Activated CD8-positive, alpha-beta T cell treated with anti-CD3 and anti-CD28 coated beads, Interleukin-2, amount 10 ng/mL, durations not matched to agents 7 days and 5 days (primary cell): ENCODE data around the gene CEP131. TPM values are rescaled to one million over a fixed set of nuclear protein-coding genes. Genes with fewer than 3 reads are reported as not detected.

Experiments
- ATAC-seq: fragments of 150-1000 bp; cut with Tn5 transposase; one replicate; pipeline ENCODE4 v1.10.0; 2021; ENCODE audit warnings: moderate library complexity
- CTCF ChIA-PET: fragments of 350-600 bp; sonication (Branson Sonifier 250); formaldehyde crosslinking; loops from one replicate; lab custom pipeline; 2021; ENCODE audit warnings: antibody characterized with exemption; lab: Charles Lee
- POLR2A ChIA-PET: fragments of 350-600 bp; sonication (Branson Sonifier 250); formaldehyde crosslinking; loops from one replicate; lab custom pipeline; 2021; ENCODE audit warnings: antibody characterized with exemption; lab: Charles Lee
- DNase-seq: peaks from one replicate; pipeline ENCODE4 v3.0.0-alpha.2; 2020
- H3K27ac Mint-ChIP-seq: one replicate; pipeline ENCODE4 v1.8.0; 2021; ENCODE audit warnings: mild to moderate bottlenecking, mixed read lengths
- H3K27me3 Mint-ChIP-seq: one replicate; pipeline ENCODE4 v1.8.0; 2021; ENCODE audit warnings: low read depth, mixed read lengths
- H3K36me3 Mint-ChIP-seq: one replicate; pipeline ENCODE4 v1.8.0; 2021; ENCODE audit warnings: low read depth, mixed read lengths
- H3K4me1 Mint-ChIP-seq: one replicate; pipeline ENCODE4 v1.8.0; 2021; ENCODE audit warnings: low read depth, mixed read lengths
- H3K4me3 Mint-ChIP-seq: one replicate; pipeline ENCODE4 v1.8.0; 2021; ENCODE audit warnings: mild to moderate bottlenecking, mixed read lengths
- H3K9me3 Mint-ChIP-seq: one replicate; pipeline ENCODE4 v1.8.0; 2022; ENCODE audit warnings: mixed read lengths; ENCODE audit not compliant: insufficient read depth
- total RNA-seq, 2 experiments: library from RNA; stranded (reverse); gene quantifications; one replicate each; pipeline ENCODE4 v1.2.3, GENCODE V29; 2021

CEP131 gene
- total RNA-seq, 2 experiments from 2014 or later: 17.9 to 19.0 TPM

DNA sequence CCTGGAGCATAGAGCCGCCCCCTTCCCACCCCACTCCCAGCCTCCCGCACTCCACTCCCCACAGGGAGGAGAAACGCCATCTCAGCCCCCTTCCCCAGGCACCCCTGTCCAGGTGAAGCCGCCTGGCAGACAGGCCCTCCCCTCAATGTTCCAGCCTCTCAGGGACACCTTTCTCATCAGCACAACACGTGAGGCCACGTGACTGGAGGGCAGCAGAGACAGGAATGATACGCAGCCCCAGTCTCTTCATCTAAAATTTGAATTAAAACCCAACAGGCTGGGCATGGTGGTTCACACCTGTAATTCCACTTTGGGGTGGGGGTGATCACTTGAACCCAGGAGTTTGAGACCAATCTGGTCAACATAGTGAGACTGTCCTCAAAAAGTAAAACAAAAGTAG, 36.6 kb downstream of the CEP131 start:
- CTCF ChIA-PET: no interaction called here
- ATAC-seq: no peak
- Mint-ChIP-seq H3K27me3 (peaks cover 2% of the 10 kb centered on the region), H3K36me3 (no peaks in the 10 kb centered on the region), H3K9me3 (no peaks in the 10 kb centered on the region), H3K27ac (no peak overlapping the region), H3K4me3 (no peak overlapping the region), H3K4me1 (no peaks in the 10 kb centered on the region)
- POLR2A ChIA-PET: interaction anchor here (0.6 kb wide), 1 partner anchor 24 kb away, joined by 3 read pairs; no protein-coding TSS in a partner anchor
- no peak for DNase-seq

DNA sequence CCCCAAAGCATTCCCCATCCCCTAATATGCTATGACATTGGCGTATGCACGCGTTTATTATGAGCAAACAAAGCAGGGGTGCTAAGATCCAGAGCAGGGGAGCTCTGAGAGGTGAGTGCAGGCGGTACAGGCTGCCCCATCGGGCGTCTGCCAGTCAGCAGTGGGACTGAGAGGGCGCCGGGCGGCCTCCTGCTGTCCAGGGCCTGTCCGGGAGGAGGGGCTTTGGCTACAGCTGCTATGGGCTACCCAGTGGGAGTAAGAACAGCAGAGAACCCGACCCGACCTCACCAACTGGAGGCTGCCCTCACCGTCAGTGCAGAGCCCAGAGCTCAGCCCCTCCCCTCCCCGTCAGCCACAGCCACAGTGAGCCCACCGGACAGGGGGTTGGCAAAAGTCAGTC, 38.2 kb downstream of the CEP131 start:
- CTCF ChIA-PET: no interaction called here

DNA sequence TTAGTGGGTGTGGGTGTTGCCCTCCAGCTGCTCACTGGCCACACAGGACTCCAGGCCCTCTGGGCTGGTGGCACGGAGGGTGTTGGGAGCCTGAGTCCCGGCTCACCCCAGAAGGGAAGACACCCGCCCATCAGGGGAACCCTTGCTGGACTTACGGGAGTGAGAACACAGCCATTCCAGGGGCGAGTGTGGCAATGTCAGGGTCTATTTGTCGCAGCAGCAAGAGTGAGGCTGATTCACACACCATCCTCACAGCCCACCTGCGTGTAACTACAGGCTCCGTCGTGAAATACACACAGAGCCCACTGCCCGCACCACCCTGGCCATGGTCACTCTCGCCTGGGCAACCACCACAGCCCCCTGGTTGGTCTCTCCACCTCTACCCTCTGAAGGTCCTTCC, 39.0 kb downstream of the CEP131 start:
- H3K36me3 Mint-ChIP-seq: no peaks in the 10 kb centered on the region
- H3K27me3 Mint-ChIP-seq: peaks cover 2% of the 10 kb centered on the region
- no peak overlapping the region for H3K27ac Mint-ChIP-seq
- no peaks in the 10 kb centered on the region for H3K4me1 Mint-ChIP-seq
- ChIA-PET POLR2A (no interaction called here), CTCF (no interaction called here)
- no peak for DNase-seq
- H3K9me3 Mint-ChIP-seq: no peaks in the 10 kb centered on the region
- H3K4me3 Mint-ChIP-seq: no peak overlapping the region
- no peak for ATAC-seq

More for the DNA sequence above, 38.2 kb downstream of the CEP131 start:
- no peak for ATAC-seq
- no peak overlapping the region for H3K27ac Mint-ChIP-seq
- no peaks in the 10 kb centered on the region for H3K36me3 Mint-ChIP-seq
- no peak overlapping the region for H3K4me3 Mint-ChIP-seq
- H3K27me3 Mint-ChIP-seq: peaks cover 2% of the 10 kb centered on the region
- no peak for DNase-seq
- H3K9me3 Mint-ChIP-seq: no peaks in the 10 kb centered on the region
- POLR2A ChIA-PET: no interaction called here
- no peaks in the 10 kb centered on the region for H3K4me1 Mint-ChIP-seq

DNA sequence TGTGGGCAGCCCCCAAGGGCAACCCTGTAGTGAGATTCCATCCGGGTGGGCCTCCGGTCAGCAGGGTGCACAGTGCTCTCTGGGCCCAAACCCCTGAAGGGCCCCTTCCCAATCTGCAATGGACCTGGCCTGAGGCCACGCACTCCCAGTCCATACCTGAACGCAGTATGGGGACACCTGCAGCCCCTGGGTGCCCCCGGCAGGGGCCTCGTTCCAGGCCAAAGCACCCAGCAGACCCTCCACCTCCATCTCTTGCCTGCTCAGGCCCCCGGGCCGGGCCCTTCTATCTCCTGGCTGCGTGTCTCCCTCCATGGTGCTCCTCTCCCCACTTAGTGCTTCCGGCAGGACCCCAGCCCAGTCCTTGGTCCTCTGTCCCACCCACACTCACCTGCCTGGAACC, 39.4 kb downstream of the CEP131 start:
- Mint-ChIP-seq H3K27ac (no peak overlapping the region), H3K36me3 (no peaks in the 10 kb centered on the region), H3K27me3 (peaks cover 2% of the 10 kb centered on the region), H3K4me3 (no peak overlapping the region), H3K4me1 (no peaks in the 10 kb centered on the region), H3K9me3 (no peaks in the 10 kb centered on the region)
- ATAC-seq (no peak), DNase-seq (no peak)
- CTCF ChIA-PET: no interaction called here
- POLR2A ChIA-PET: no interaction called here

DNA sequence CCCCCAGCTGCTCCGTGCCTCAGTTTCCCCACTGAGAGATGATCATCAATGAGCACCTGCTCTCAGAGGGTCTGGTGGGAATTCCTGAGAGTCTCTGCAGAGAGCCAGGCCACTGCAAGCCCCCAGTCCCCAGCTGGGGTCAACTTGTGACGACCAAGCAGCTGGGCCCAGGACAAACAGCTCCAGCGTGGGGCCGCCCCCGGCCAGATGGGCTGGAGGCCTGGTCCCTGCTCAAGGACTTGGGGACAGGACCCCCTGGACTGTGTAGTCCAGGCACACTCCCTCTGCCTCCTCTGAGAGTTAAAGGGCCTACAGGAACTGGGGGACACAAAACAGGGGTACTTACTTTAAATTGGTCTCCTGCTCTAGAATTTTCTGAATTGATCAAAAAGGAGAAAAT, 40.2 kb downstream of the CEP131 start:
- DNase-seq (no peak), ATAC-seq (no peak)
- Mint-ChIP-seq H3K36me3 (no peaks in the 10 kb centered on the region), H3K9me3 (no peaks in the 10 kb centered on the region), H3K27ac (no peak overlapping the region), H3K27me3 (peaks cover 2% of the 10 kb centered on the region), H3K4me3 (no peak overlapping the region), H3K4me1 (no peaks in the 10 kb centered on the region)
- CTCF ChIA-PET: no interaction called here
- POLR2A ChIA-PET: no interaction called here

DNA sequence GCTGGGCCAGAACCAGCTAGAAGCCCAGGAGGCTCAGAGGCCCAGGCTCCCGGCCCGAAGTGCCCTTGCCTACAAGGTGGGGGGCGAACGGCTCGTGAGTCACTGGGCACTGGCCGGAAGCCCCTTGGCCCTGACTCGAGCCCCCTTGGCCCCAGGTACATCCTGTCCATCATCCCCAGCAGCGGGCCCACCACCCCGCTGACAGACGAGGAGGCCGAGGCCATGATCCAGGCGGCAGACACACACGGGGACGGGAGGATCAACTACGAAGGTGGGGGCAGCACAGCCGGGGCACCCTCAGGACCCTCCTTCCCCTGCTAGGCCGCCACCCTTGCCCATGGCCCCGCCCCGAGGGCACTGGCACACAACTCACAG, 41.0 kb downstream of the CEP131 start:
- no peaks in the 10 kb centered on the region for H3K9me3 Mint-ChIP-seq
- ATAC-seq (no peak), DNase-seq (no peak)
- H3K36me3 Mint-ChIP-seq: no peaks in the 10 kb centered on the region
- H3K4me1 Mint-ChIP-seq: no peaks in the 10 kb centered on the region
- no peak overlapping the region for H3K27ac Mint-ChIP-seq
- peaks cover 2% of the 10 kb centered on the region for H3K27me3 Mint-ChIP-seq
- POLR2A ChIA-PET: no interaction called here
- CTCF ChIA-PET: no interaction called here
- H3K4me3 Mint-ChIP-seq: no peak overlapping the region

DNA sequence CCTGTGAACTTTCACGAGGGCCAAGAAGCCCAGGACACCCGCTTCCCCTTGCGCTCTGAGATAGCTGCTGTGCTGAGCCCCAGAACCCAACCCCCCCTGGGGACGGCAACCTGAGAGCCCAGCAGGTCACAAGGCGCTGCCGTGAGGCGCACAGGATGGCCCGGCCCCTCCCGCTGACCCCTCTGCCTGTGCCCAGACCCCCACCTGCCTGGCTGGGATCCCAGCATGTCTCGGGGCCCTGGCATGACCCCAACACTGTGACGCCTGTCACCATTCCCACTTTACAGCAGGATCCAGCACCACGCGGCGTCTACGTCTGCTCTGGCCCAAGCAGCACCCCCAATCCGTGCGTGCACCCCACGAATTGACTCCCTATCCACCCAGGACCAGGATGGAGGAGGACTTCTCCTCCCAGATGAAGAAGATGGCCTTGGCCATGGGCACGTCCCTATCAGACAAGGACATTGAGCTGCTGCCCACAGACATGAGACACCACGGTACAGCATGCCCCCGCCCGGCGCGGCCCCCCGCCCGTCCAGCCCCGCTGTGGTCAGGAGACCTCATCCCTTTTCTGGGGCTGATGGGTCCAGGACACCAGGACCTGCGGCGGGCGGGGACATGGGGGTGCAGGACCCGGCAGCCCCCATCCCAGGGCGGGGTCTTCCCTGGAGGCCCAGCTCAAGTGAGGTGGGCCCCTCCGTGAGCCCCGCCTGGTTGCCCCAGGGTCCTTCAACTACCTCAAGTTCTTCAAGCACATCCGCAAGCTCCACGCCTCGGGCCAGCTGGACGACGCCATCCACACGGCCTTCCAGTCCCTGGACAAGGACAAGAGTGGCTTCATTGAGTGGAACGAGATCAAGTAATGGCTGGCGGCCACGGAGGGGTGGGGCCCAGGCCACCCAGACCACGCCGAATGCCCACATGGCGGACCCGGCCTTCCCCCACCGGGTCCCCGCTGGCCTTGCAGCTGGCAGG, 41.6 kb downstream of the CEP131 start:
- CTCF ChIA-PET: no interaction called here
- Mint-ChIP-seq H3K27ac (no peak overlapping the region), H3K4me1 (no peaks in the 10 kb centered on the region), H3K9me3 (no peaks in the 10 kb centered on the region), H3K27me3 (peaks cover 2% of the 10 kb centered on the region), H3K36me3 (no peaks in the 10 kb centered on the region), H3K4me3 (no peak overlapping the region)
- DNase-seq (no peak), ATAC-seq (no peak)
- POLR2A ChIA-PET: no interaction called here

DNA sequence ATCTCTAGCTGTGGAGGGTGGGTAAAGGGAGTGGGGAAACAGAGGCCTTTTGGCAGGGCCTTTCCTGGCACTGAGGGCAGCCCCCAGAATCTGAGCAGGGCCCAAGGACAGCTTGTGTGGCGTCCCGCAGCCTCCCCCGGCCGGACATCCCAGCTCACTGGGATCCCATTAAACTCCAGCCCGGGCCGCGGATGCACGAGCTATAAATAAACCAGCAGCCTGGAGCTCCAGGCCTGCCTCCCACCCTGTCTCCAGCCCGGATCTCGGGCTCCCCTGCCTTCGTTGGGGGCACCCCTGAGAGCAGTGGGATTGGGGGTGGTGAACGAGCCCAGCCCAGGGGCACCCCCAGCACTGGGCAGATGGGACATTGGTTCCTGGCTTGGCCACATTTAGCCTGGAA, 42.9 kb downstream of the CEP131 start:
- H3K27me3 Mint-ChIP-seq: peaks cover 8% of the 10 kb centered on the region
- POLR2A ChIA-PET: no interaction called here
- no peak overlapping the region for H3K27ac Mint-ChIP-seq
- no peaks in the 10 kb centered on the region for H3K4me1 Mint-ChIP-seq
- CTCF ChIA-PET: no interaction called here
- no peak for ATAC-seq
- H3K36me3 Mint-ChIP-seq: no peaks in the 10 kb centered on the region
- DNase-seq: no peak
- no peaks in the 10 kb centered on the region for H3K9me3 Mint-ChIP-seq
- no peak overlapping the region for H3K4me3 Mint-ChIP-seq

DNA sequence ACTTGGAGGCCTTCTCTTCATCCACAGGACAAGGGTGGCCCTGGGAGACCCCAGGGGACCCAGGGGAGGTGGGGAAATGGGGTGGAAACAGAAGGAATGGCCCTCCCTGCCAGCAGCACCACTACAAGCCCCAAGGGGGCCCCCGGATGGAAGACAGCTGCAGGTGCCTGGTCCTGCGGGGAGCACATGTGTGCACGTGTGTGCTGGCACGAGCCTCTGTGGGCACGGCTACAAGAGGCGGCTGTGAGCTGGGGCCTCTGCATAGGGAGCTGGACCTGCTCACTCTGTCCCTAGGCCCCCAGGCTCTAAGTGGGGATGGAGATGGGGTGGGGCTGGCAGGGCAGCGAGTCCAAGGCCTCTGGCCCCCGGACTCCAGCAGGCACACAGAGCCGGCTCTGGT, 43.5 kb downstream of the CEP131 start:
- peaks cover 6% of the 10 kb centered on the region for H3K27me3 Mint-ChIP-seq
- no peak overlapping the region for H3K27ac Mint-ChIP-seq
- H3K4me1 Mint-ChIP-seq: no peaks in the 10 kb centered on the region
- H3K9me3 Mint-ChIP-seq: no peaks in the 10 kb centered on the region
- no peak for DNase-seq
- ChIA-PET CTCF (no interaction called here), POLR2A (no interaction called here)
- H3K4me3 Mint-ChIP-seq: no peak overlapping the region
- ATAC-seq: no peak
- no peaks in the 10 kb centered on the region for H3K36me3 Mint-ChIP-seq

DNA sequence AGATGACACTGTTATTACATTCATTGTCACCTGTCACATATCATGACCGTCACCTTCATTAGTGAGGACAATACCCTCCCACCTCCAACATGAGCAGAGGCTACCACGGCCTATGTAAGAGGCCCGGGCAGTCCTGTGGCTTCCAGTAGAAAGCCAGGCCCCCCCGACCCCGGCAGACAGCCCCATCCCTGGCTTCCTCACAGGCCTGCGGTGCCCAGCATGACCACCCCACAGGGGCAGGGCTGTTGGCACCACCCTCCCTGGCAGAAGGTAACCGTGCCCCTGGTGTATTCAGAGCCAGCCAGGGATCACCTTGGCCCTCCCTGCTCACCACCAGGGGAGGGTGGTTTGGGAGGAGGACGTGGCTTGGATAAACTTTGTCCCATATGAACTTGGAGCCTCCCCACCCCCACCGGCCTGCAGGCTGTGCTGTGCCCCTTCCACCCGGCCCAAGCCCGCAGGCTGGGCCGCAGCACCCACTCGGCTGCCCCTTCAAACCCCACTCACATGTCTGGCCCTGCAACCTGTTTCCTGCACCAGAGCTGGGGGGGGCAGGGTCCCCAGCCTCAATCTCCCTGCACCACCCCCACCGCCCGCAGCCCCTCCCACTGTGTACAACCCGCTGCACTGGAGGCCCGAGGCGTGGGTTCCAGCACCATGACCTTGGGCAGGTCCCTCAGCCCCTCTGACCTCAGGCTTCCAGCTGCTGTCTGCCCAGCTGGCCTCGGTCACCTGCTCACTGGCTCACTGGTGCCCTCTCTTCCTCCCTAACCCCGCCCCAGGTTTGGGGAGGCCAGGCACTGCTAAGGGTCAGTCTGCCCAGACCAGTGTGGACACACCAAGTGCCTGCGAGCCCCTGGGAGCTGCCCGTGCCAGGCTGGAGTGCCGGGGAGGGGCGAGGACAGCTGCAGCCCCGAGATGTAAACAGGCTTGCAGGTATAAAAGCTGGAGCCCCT, 44.4 kb downstream of the CEP131 start:
- no peaks in the 10 kb centered on the region for H3K36me3 Mint-ChIP-seq
- peaks cover 8% of the 10 kb centered on the region for H3K27me3 Mint-ChIP-seq
- H3K9me3 Mint-ChIP-seq: no peaks in the 10 kb centered on the region
- ATAC-seq (no peak), DNase-seq (no peak)
- POLR2A ChIA-PET: no interaction called here
- CTCF ChIA-PET: no interaction called here
- no peaks in the 10 kb centered on the region for H3K4me1 Mint-ChIP-seq
- no peak overlapping the region for H3K4me3 Mint-ChIP-seq
- H3K27ac Mint-ChIP-seq: no peak overlapping the region

DNA sequence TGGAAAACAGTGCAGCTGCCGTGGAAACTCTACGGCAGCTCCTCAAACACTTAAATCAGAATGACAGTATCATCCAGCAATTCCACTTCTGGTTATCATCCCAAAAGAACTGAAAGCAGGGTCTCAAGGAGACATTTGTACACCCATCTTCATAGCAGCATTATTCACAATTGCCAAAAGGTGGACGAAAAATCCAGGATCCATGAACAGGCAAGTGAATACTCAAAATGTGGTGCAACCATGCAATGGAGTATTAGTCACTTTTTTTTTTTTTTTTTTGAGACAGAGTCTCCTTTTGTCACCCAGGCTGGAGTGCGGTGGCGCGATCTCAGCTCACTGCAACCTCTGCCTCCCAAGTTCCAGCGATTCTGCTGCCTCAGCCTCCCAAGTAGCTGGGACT, 46.1 kb downstream of the CEP131 start:
- DNase-seq (no peak), ATAC-seq (no peak)
- H3K27ac Mint-ChIP-seq: no peak overlapping the region
- H3K36me3 Mint-ChIP-seq: no peaks in the 10 kb centered on the region
- peaks cover 10% of the 10 kb centered on the region for H3K27me3 Mint-ChIP-seq
- H3K4me1 Mint-ChIP-seq: no peaks in the 10 kb centered on the region
- ChIA-PET CTCF (no interaction called here), POLR2A (no interaction called here)
- no peaks in the 10 kb centered on the region for H3K9me3 Mint-ChIP-seq
- H3K4me3 Mint-ChIP-seq: no peak overlapping the region

DNA sequence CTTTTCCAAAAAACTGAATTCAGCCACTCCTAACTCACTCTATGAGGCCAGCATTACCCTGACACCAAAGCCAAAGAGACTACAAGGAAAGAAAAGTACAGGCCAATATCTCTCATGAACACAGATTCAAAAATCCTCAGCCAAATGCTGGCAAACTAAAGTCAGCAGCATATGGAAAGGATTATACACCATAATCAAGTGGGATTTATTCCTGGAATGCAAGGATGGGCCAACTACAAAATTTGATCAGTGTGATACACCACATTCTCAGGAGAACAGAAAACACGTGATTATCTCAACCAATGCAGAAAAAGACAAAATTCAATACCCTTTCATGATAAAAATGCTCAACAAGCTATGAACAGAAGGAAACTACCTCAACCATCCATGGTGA, 49.0 kb downstream of the CEP131 start:
- H3K9me3 Mint-ChIP-seq: no peaks in the 10 kb centered on the region
- H3K4me3 Mint-ChIP-seq: no peak overlapping the region
- H3K27me3 Mint-ChIP-seq: peaks cover 10% of the 10 kb centered on the region
- no peak for DNase-seq
- no peaks in the 10 kb centered on the region for H3K36me3 Mint-ChIP-seq
- H3K4me1 Mint-ChIP-seq: no peaks in the 10 kb centered on the region
- ChIA-PET CTCF (no interaction called here), POLR2A (no interaction called here)
- ATAC-seq: no peak
- H3K27ac Mint-ChIP-seq: no peak overlapping the region
